HepG2 (cell line): ENCODE results near the gene ZNF530. TPM values are rescaled to one million over a fixed set of nuclear protein-coding genes. Genes with fewer than 3 reads are reported as not detected.

ENCODE experiments used
- ATAC-seq: fragments of 200-7000 bp; cut with Tn5 transposase; 3 replicates; pipeline ENCODE4 v1.9.1; 2020; ENCODE audit warnings: mild to moderate bottlenecking, moderate library complexity
- BruUV-seq: library from RNA; stranded (reverse); fragments of 400-500 nt; replicated peaks from 2 replicates; lab custom pipeline; 2021; lab: Mats Ljungman, UMichigan
- CTCF ChIA-PET: fragments of 300-600 bp; formaldehyde crosslinking; extraction: SDS; loops from one replicate; lab custom pipeline; 2021; ENCODE audit warnings: low total read pairs, inconsistent platforms, low intra/inter-chr PET ratio; lab: Yijun Ruan, JAX
- POLR2A ChIA-PET: fragments of 350-600 bp; sonication (Branson Sonifier 250); formaldehyde crosslinking; loops from one replicate; lab custom pipeline; 2020; ENCODE audit warnings: antibody characterized with exemption, inconsistent platforms; lab: Yijun Ruan, JAX
- DNase-seq: peaks from one replicate; pipeline ENCODE4 v3.0.0-alpha.2; 2015; ENCODE audit warnings: low spot score
- FAIRE-seq: peaks from 3 replicates; lab custom pipeline; 2011; peaks lifted over from hg19 to GRCh38; lab: Jason Lieb, UNC
- H2AFZ ChIP-seq: one replicate; pipeline ENCODE4 v1.6.1; 2011; ENCODE audit warnings: low read length, inconsistent platforms
- H3K27ac ChIP-seq: fragments of 300-600 bp; 3 replicates; pipeline ENCODE4 v1.8.0; 2011; ENCODE audit warnings: mixed run types, mild to moderate bottlenecking, mixed read lengths, low read length, inconsistent platforms; ENCODE audit not compliant: insufficient read depth; ENCODE audit errors: extremely low read length
- H3K27me3 ChIP-seq, 2 experiments: fragments of 200-600 bp in 1 of 2; 2 replicates in 1 of 2; 3 replicates in 1 of 2; pipeline versions ENCODE4 v1.6.0 to v1.8.0; 2011; ENCODE audit warnings: low read length in 2 of 2, mild to moderate bottlenecking in 2 of 2, moderate library complexity in 2 of 2, inconsistent platforms in 1 of 2; ENCODE audit not compliant: insufficient read depth in 2 of 2, control insufficient read depth in 1 of 2
- H3K36me3 ChIP-seq, 2 experiments: fragments of 200-600 bp in 1 of 2; replicated peaks in 1 of 2; 2 replicates in 1 of 2; 3 replicates in 1 of 2; pipeline versions ENCODE4 v1.5.1 to v1.8.0; 2011; ENCODE audit warnings: low read length in 2 of 2, inconsistent platforms in 1 of 2; ENCODE audit not compliant: insufficient read depth in 2 of 2, control insufficient read depth in 1 of 2
- H3K4me1 ChIP-seq: 2 replicates; pipeline ENCODE4 v1.5.1; 2012; ENCODE audit warnings: low read length, inconsistent platforms; ENCODE audit not compliant: insufficient read depth
- H3K4me2 ChIP-seq: 2 replicates; pipeline ENCODE4 v1.6.0; 2011; ENCODE audit warnings: low read depth, low read length, inconsistent platforms
- H3K4me3 ChIP-seq, 3 experiments: fragments of 200-600 bp in 1 of 3; sonication (generic), shearing (Covaris generic) in 1 of 3; replicated peaks in 1 of 3; 2 replicates each; pipeline ENCODE4 v1.5.1; 2011 to 2016; ENCODE audit warnings: low read length in 3 of 3, inconsistent platforms in 2 of 3, low read depth in 2 of 3, mild to moderate bottlenecking in 2 of 3, control low read depth in 1 of 3, mixed read lengths in 1 of 3; ENCODE audit not compliant: insufficient read depth in 1 of 3
- H3K79me2 ChIP-seq: one replicate; pipeline ENCODE4 v1.6.1; 2011; ENCODE audit warnings: low read length, inconsistent platforms; ENCODE audit not compliant: insufficient read depth
- H3K9ac ChIP-seq: 2 replicates; pipeline ENCODE4 v1.6.0; 2011; ENCODE audit warnings: mild to moderate bottlenecking, low read depth, low read length, inconsistent platforms; ENCODE audit not compliant: insufficient read depth
- H3K9me3 ChIP-seq: 2 replicates; pipeline ENCODE4 v1.5.1; 2012; ENCODE audit warnings: mild to moderate bottlenecking, low read length
- H4K20me1 ChIP-seq: 2 replicates; pipeline ENCODE4 v1.6.0; 2011; ENCODE audit warnings: inconsistent platforms, mild to moderate bottlenecking, low read length, moderate library complexity; ENCODE audit not compliant: insufficient read depth
- DNMT1 ChIP-seq: sonication (generic); formaldehyde crosslinking; IDR thresholded peaks from 2 replicates; pipeline ENCODE4 v1.5.1; 2020; ENCODE audit warnings: mild to moderate bottlenecking, missing genetic modification reagents
- ELF4 ChIP-seq: sonication (generic); formaldehyde crosslinking; IDR thresholded peaks from 2 replicates; pipeline ENCODE4 v1.5.0; 2020; ENCODE audit warnings: missing genetic modification reagents, mild to moderate bottlenecking, moderate library complexity, borderline replicate concordance
- NFATC3 ChIP-seq: sonication (generic); formaldehyde crosslinking; IDR thresholded peaks from 2 replicates; pipeline ENCODE4 v1.5.1; 2020; ENCODE audit warnings: mild to moderate bottlenecking, missing genetic modification reagents
- YEATS4 ChIP-seq: sonication (generic); formaldehyde crosslinking; IDR thresholded peaks from 2 replicates; pipeline ENCODE4 v1.4.0; 2020; ENCODE audit warnings: missing genetic modification reagents, borderline replicate concordance
- ZNF264 ChIP-seq: sonication (generic); formaldehyde crosslinking; IDR thresholded peaks from 2 replicates; pipeline ENCODE4 v1.4.0; 2020; ENCODE audit warnings: missing genetic modification reagents
- ZNF672 ChIP-seq: sonication (generic); formaldehyde crosslinking; IDR thresholded peaks from 2 replicates; pipeline ENCODE4 v1.8.1; 2022; ENCODE audit warnings: missing genetic modification reagents
- ZXDC ChIP-seq: sonication (generic); formaldehyde crosslinking; IDR thresholded peaks from 2 replicates; pipeline ENCODE4 v1.5.0; 2020; ENCODE audit warnings: mild to moderate bottlenecking, missing genetic modification reagents
- WGBS: methylation state at CpG from one replicate; pipeline ENCODE4 v1.1.6; 2017; ENCODE audit warnings: low lambda C conversion rate; 5-methylcytosine and 5-hydroxymethylcytosine counted together
- in situ Hi-C: cut with HindIII; loops from 2 replicates; pipeline ENCODE4 v1.10.0; 2017; ENCODE audit warnings: low pct_unique_long_range_greater_than_20kb; ENCODE audit not compliant: extremely low pct_ligation_motif_present
- intact Hi-C: fragments of 100-400 bp; cut with micrococcal nuclease; formaldehyde crosslinking; loops from one replicate; pipeline ENCODE4 v1.10.0; 2022; ENCODE audit not compliant: unreplicated experiment
- polyA plus RNA-seq, 8 experiments: library from polyadenylated mRNA; depleted of rRNA in 3 of 8; stranded (reverse) in 7 of 8; unstranded in 1 of 8; fragments of >200 nt; fragmentation: Illumina TruSeq in 4 of 8; extraction: Trizol in 4 of 8; gene quantifications; 2 replicates each; pipeline versions ENCODE4 v1.2.1 to v1.2.3, GENCODE V29; 2011 to 2016; ENCODE audit warnings: low read depth in 4 of 8, missing spikeins in 1 of 8, mixed read lengths in 1 of 8; ENCODE audit not compliant: insufficient read depth in 1 of 8
- total RNA-seq, 5 experiments: library from RNA; depleted of rRNA; stranded (reverse); fragments of >200 nt; fragmentation: Illumina TruSeq; extraction: Trizol; gene quantifications; 2 replicates each; pipeline ENCODE4 v1.2.3, GENCODE V29; 2016; ENCODE audit warnings: low read depth in 1 of 5

ZNF530 gene
- total and polyA plus RNA-seq, 2 of the 13 experiments (the other 11 are each of a cell fraction or from before 2014, with no cell fraction given), result 1.1 to 7.8 TPM

GRCh38 chr19:57641715-57642234 lies 42.1 kb downstream of the ZNF530 start:
- BruUV-seq, result no TSS peak
- 98% methylated on average over 4 of the region's 4 CpGs for WGBS
- Histone ChIP-seq H3K79me2 (no peaks in the 10 kb centered on the region), H3K27me3 (no peaks in the 10 kb centered on the region), H3K36me3 (peaks cover 10 to 44% of the 10 kb centered on the region in 2 experiments), H2AFZ (no peak overlapping the region), H3K4me3 (no peak overlapping the region), H3K9ac (no peak overlapping the region), H3K4me2 (no peak overlapping the region), H3K4me1 (no peaks in the 10 kb centered on the region), H3K9me3 (peaks cover 10% of the 10 kb centered on the region), H3K27ac (no peak overlapping the region), H4K20me1 (no peaks in the 10 kb centered on the region)
- in situ Hi-C loops (no loop called here), intact Hi-C loops (no loop called here)
- ChIA-PET POLR2A (interaction anchor here (1.0 kb wide), 1 partner anchor 9 kb away, joined by 3 read pairs; no protein-coding TSS in a partner anchor), CTCF (no interaction called here)
- no peak for FAIRE-seq
- TF ChIP-seq DNMT1 (CRISPR knock-in tag) (no peak), ZXDC (CRISPR knock-in tag) (no peak), NFATC3 (CRISPR knock-in tag) (no peak), ZNF672 (CRISPR knock-in tag) (no peak), ELF4 (CRISPR knock-in tag) (no peak), ZNF264 (no peak), YEATS4 (CRISPR knock-in tag) (no peak)
- ATAC-seq, result no peak
- DNase-seq, result no peak
